GM23338 (cell line): Measurements from ENCODE around the gene GALNT7. TPM values are rescaled to one million over a fixed set of nuclear protein-coding genes. Genes with fewer than 3 reads are reported as not detected.

Experiments used
- ATAC-seq: fragments of 200-7000 bp; cut with Tn5 transposase; 3 replicates; pipeline ENCODE4 v1.9.1; 2020
- DNase-seq: peaks from one replicate; pipeline ENCODE4 v3.0.0-alpha.2; 2015; ENCODE audit warnings: low spot score
- H2AFZ ChIP-seq: fragments of 200-600 bp; sonication (generic); 2 replicates; pipeline ENCODE4 v1.8.0; 2016; ENCODE audit warnings: antibody characterized with exemption, mild to moderate bottlenecking, moderate library complexity
- H3F3A ChIP-seq: fragments of 200-600 bp; sonication (generic); replicated peaks from 2 replicates; pipeline ENCODE4 v1.8.0; 2017; ENCODE audit warnings: antibody characterized with exemption, mixed run types, low read depth
- H3K27ac ChIP-seq: fragments of 200-600 bp; sonication (generic); 2 replicates; pipeline ENCODE4 v1.6.1; 2016; ENCODE audit warnings: low read depth
- H3K27me3 ChIP-seq: fragments of 200-600 bp; sonication (generic); 2 replicates; pipeline ENCODE4 v1.8.0; 2016; ENCODE audit warnings: mild to moderate bottlenecking, mixed run types, moderate library complexity; ENCODE audit not compliant: insufficient read depth
- H3K36me3 ChIP-seq: fragments of 200-600 bp; sonication (generic); 2 replicates; pipeline ENCODE4 v1.8.0; 2016; ENCODE audit warnings: mild to moderate bottlenecking; ENCODE audit not compliant: insufficient read depth
- H3K4me1 ChIP-seq: fragments of 200-600 bp; sonication (generic); 2 replicates; pipeline ENCODE4 v1.8.0; 2016; ENCODE audit warnings: mild to moderate bottlenecking, moderate library complexity; ENCODE audit not compliant: insufficient read depth
- H3K4me2 ChIP-seq: fragments of 200-600 bp; sonication (generic); 2 replicates; pipeline ENCODE4 v1.7.1; 2017; ENCODE audit warnings: mixed run types
- H3K4me3 ChIP-seq: fragments of 200-600 bp; sonication (generic); 2 replicates; pipeline ENCODE4 v1.6.1; 2016; ENCODE audit warnings: mixed run types
- H3K79me2 ChIP-seq: fragments of 200-600 bp; sonication (generic); replicated peaks from 2 replicates; pipeline ENCODE4 v1.8.0; 2017; ENCODE audit warnings: mild to moderate bottlenecking; ENCODE audit not compliant: insufficient read depth
- H3K9me2 ChIP-seq: fragments of 200-600 bp; sonication (generic); 2 replicates; pipeline ENCODE4 v1.8.0; 2017; ENCODE audit not compliant: insufficient read depth
- H4K20me1 ChIP-seq: fragments of 200-600 bp; sonication (generic); replicated peaks from 2 replicates; pipeline ENCODE4 v1.8.0; 2017; ENCODE audit warnings: mild to moderate bottlenecking; ENCODE audit not compliant: insufficient read depth
- H3K27ac Mint-ChIP-seq: 2 replicates; pipeline ENCODE4 v1.8.0; 2020; ENCODE audit warnings: inconsistent platforms, mild to moderate bottlenecking, moderate library complexity, mixed read lengths
- H3K27me3 Mint-ChIP-seq: 3 replicates; pipeline ENCODE4 v1.8.0; 2022; ENCODE audit warnings: low read depth, mild to moderate bottlenecking, moderate library complexity, mixed read lengths, inconsistent platforms; ENCODE audit not compliant: insufficient read depth, poor library complexity
- H3K36me3 Mint-ChIP-seq: 3 replicates; pipeline ENCODE4 v1.8.0; 2021; ENCODE audit warnings: low read depth, mild to moderate bottlenecking, inconsistent platforms, moderate library complexity, mixed read lengths
- H3K4me1 Mint-ChIP-seq: 3 replicates; pipeline ENCODE4 v1.8.0; 2020; ENCODE audit warnings: mild to moderate bottlenecking, inconsistent platforms, mixed read lengths
- H3K4me3 Mint-ChIP-seq: 3 replicates; pipeline ENCODE4 v1.8.0; 2021; ENCODE audit warnings: moderate library complexity, mild to moderate bottlenecking, inconsistent platforms, mixed read lengths
- H3K9me3 Mint-ChIP-seq: 3 replicates; pipeline ENCODE4 v1.8.0; 2020; ENCODE audit warnings: moderate library complexity, mild to moderate bottlenecking, inconsistent platforms, mixed read lengths
- CREB1 ChIP-seq: fragments of 250-450 bp; sonication (Bioruptor Pico); IDR thresholded peaks from 2 replicates; pipeline ENCODE4 v1.5.0; 2020; ENCODE audit warnings: low read depth, mild to moderate bottlenecking, moderate library complexity
- CTCF ChIP-seq, 2 experiments: fragments of 200-600 bp in 1 of 2; sonication (generic) in 1 of 2; conservative IDR thresholded peaks; 2 replicates each; pipeline versions ENCODE4 v1.5.1 to v1.6.1; 2016 to 2017; ENCODE audit warnings: antibody characterized with exemption in 2 of 2, low read depth in 2 of 2, mild to moderate bottlenecking in 2 of 2, moderate library complexity in 1 of 2
- EZH2 ChIP-seq: fragments of 200-600 bp; sonication (generic); IDR thresholded peaks from one replicate; pipeline ENCODE4 v1.8.0; 2017; ENCODE audit warnings: antibody characterized with exemption, mild to moderate bottlenecking, low read depth; ENCODE audit not compliant: unreplicated experiment
- POLR2AphosphoS5 ChIP-seq: IDR thresholded peaks from 2 replicates; pipeline ENCODE4 v1.6.1; 2016; ENCODE audit warnings: antibody characterized with exemption, low read depth
- REST ChIP-seq: IDR thresholded peaks from one replicate; pipeline ENCODE4 v1.6.1; 2018; ENCODE audit warnings: antibody characterized with exemption; ENCODE audit not compliant: unreplicated experiment
- STAT1 ChIP-seq: IDR thresholded peaks from one replicate; pipeline ENCODE4 v1.6.1; 2016; ENCODE audit warnings: antibody characterized with exemption; ENCODE audit not compliant: unreplicated experiment
- ZNF114 ChIP-seq: fragments of 250-450 bp; sonication (Bioruptor Pico); IDR thresholded peaks from 2 replicates; pipeline ENCODE4 v1.5.0; 2020; ENCODE audit warnings: mild to moderate bottlenecking, moderate library complexity
- ZNF331 ChIP-seq: fragments of 250-450 bp; sonication (Bioruptor Pico); IDR thresholded peaks from 2 replicates; pipeline ENCODE4 v1.5.0; 2020; ENCODE audit warnings: low read depth, mild to moderate bottlenecking, moderate library complexity
- ZNF462 ChIP-seq: fragments of 250-450 bp; sonication (Bioruptor Pico); IDR thresholded peaks from 2 replicates; pipeline ENCODE4 v1.5.0; 2020; ENCODE audit warnings: mild to moderate bottlenecking, moderate library complexity
- polyA plus RNA-seq: library from polyadenylated mRNA; unstranded; fragments of >200 nt; fragmentation: Nextera tagmentation; extraction: Ambion mirVana; gene quantifications from 2 replicates; pipeline ENCODE4 v1.2.1, GENCODE V29; 2016
- total RNA-seq: library from RNA; depleted of rRNA; stranded (reverse); fragments of >200 nt; shearing (Covaris generic); gene quantifications from 2 replicates; pipeline ENCODE4 v1.2.3, GENCODE V29; 2014

Gene GALNT7
- total and polyA plus RNA-seq, 2 experiments from 2014 or later = 31.8 to 72.2 TPM

- TF ChIP-seq EZH2 (no peak), POLR2AphosphoS5 (no peak), REST (no peak), STAT1 (no peak), ZNF331 (no peak), ZNF114 (CRISPR knock-in tag) (no peak), CREB1 (CRISPR knock-in tag) (no peak)
Observed at GRCh38 chr4:173235050-173235449, 66.4 kb downstream of the GALNT7 start (continued).

GRCh38 chr4:173236301-173236700 is 67.7 kb downstream of the GALNT7 start:
- Histone ChIP-seq H3K27ac (no peak overlapping the region), H3K4me1 (peaks cover 52% of the 10 kb centered on the region), H3K27me3 (no peaks in the 10 kb centered on the region), H3F3A (no peaks in the 10 kb centered on the region), H3K4me2 (no peak overlapping the region), H3K9me2 (no peaks in the 10 kb centered on the region), H2AFZ (no peak overlapping the region), H3K36me3 (no peaks in the 10 kb centered on the region), H3K79me2 (peaks cover 95% of the 10 kb centered on the region), H3K4me3 (no peak overlapping the region), H4K20me1 (no peaks in the 10 kb centered on the region)
- Mint-ChIP-seq H3K36me3 (peaks cover 6% of the 10 kb centered on the region; the same call in 1 of the 3 replicates), H3K4me1 (peaks cover 49% of the 10 kb centered on the region), H3K27me3 (peaks cover 3% of the 10 kb centered on the region), H3K9me3 (no peaks in the 10 kb centered on the region), H3K4me3 (no peak overlapping the region; the same call in 2 of the 3 replicates), H3K27ac (peak overlapping the region; percentile 63)
- ATAC-seq (no peak), DNase-seq (no peak)
- no peak for TF ChIP-seq ZNF462 (CRISPR knock-in tag)
- TF ChIP-seq CREB1 (CRISPR knock-in tag) = no peak
- TF ChIP-seq STAT1 = no peak
- TF ChIP-seq EZH2 = no peak
- no peak for TF ChIP-seq ZNF331
- no peak for TF ChIP-seq CTCF (conservative IDR thresholded peaks at IDR 0.05; ENCODE audit: low read depth in 2 of 2)
- TF ChIP-seq ZNF114 (CRISPR knock-in tag) = no peak
- no peak for TF ChIP-seq REST
